A172 (cell line): ENCODE measurements around the gene ATP2A3. TPM values are rescaled to one million over a fixed set of nuclear protein-coding genes. Genes with fewer than 3 reads are reported as not detected.
"Not testable (repeated sequence)": the region's sequence is repeated elsewhere in the genome, so short reads cannot be mapped to it uniquely, and the experiment has no call there.

Experiments used
- DNase-seq: peaks from one replicate; pipeline ENCODE4 v3.0.0-alpha.2; 2015; ENCODE audit warnings: low spot score
- total RNA-seq: library from RNA; depleted of rRNA; stranded (reverse); fragments of >200 nt; shearing (Covaris generic); gene quantifications from 2 replicates; pipeline ENCODE4 v1.2.3, GENCODE V29; 2014

Gene ATP2A3
- total RNA-seq, 1 experiment from 2014 or later: 5.8 TPM

DNA sequence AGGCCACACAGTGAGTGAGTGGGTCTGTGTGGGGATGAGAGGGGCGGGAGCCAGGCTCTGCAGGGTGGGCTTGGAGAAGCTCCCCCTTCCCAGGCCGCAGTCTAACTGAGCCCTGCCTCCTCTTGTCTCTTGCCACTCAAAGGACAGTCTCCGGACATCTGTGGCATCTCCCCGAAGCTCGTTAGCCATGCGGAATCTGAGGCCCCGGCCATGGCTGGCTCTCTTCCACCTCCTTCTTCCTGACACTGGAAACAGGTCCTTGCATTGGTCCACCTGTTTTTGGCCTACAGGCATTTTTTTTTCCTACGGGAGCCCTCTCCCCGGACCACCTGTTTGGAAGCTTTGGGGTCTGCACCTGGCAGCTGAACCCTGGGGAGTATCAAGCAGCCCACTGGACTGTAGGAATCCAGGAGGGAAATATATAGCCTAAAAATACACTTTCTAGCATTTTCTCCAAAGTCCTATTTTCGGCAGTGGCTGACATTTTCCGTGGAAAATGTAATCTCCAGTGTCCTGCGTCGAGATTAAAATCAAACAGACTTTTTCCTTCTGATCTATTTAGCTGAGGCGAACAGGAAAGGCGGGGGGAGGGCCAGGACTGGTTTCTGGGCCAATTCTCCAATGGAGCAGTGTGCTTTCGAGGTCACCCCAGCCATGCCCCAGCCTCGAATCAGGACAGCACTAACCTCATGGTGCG lies 9.1 kb downstream of the ATP2A3 start:
- no peak for DNase-seq

DNA sequence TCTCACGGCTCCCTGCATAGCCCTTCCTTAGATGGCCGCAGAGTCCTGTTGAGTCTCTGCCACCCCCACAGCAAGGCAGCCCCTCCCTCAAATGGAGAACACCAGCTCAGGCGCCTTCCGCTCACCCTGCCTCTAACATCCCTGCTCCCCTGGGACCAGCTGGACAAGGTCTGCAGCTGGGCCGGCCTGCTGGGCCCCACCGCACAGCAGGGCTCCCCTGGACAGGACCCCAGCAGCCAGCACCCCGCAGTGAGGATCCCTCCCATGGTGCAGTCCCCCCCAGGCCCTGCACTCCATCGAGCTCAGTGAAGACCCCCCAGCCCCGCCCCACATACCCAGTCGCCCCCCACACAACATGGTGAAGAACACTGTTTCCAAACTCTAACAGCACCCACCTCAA lies 10.2 kb downstream of the ATP2A3 start:
- DNase-seq: no peak

DNA sequence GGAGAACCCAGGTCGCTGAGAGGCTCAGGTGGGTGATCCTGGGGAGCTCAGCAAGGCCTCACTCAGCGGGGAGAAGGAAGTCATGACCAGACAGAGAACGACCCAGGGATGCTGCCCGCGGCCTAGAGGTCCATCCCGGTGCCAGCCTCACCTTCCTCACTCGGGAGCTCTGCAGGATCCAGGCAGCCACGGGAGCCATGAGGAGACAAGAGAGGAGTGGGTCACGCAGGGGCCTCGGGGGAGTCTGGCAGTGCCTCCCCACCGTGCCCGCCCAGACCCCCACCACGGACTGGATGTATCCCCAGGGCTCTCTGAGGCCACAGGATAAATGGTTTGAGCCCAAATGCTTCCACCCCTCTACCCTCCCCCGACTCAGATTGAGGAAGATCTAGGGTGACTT lies 10.7 kb downstream of the ATP2A3 start:
- no peak for DNase-seq

DNA sequence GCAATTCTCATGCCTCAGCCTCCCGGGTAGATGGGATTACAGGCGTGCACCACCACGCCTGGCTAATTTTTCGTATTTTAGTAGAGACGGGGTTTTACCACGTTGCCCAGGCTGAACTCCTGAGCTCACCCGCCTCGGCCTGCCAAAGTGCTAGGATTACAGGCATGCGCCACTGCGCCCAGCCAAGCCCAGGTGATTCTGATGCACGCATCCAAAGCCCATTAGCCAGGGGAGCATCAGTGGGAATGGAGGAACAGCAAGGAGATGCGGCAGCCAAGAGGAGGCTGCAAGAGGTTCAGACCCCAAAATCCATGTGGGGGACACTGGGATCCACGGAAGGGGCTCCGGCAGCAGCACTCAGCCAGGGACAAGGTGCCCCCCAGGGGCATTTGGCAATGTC lies 12.1 kb downstream of the ATP2A3 start:
- no peak for DNase-seq

DNA sequence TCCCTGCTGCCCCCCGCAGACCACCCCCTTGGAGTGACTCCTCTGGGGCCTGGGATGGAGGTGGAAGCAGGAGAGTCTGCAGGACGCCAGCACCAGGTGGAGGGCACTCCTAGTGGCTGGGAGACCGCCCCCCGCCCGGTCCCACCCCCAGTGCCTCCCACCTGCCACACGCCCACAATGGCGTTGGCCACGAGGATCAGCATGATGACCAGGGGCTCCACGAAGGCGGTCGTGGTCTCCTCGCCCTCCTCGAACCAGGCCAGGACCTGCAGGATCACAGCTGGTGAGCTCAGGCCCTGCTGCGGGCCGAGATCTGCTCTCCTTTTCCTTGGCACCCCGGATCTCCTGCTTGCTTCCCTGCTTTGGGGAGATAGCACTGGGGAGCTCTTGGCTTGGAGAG lies 12.8 kb downstream of the ATP2A3 start:
- no peak for DNase-seq

DNA sequence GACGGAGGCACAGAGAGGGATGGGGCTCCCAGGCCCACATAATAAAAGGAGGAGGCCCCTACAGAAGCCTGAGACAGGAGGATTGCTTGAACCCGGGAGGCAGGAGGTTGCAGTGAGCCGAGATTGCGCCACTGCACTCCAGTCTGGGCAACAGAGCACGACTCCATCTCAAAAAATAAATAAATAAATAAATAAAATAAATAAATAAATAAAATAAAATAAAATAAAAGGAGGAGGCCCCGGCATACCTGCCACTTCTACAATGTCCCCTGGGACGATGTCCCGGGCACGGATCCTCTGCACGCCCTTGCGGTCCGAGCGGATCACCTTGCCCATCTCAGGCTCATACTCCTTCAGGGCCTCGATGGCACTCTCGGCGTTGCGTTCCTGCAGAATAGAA lies 13.2 kb downstream of the ATP2A3 start:
- DNase-seq: no peak

DNA sequence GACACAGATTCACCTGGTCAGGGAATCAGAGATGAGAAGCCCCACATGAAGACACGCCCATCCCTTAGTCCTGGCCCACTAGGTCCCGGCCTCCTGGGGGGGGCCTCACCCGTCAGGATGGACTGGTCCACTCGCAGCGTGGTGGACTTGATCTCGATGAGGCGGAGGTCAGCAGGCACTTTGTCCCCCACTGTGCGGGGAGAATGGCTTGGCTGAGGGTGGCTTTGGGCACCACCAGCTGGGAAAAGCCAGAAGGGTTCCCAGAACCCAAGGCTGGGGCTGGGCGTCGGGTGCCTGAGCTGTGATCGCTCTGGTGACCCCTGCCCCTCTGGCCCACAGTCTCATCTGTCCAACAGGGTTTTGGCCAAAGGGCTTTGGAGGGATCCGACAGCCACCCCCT lies 13.7 kb downstream of the ATP2A3 start:
- no peak for DNase-seq

DNA sequence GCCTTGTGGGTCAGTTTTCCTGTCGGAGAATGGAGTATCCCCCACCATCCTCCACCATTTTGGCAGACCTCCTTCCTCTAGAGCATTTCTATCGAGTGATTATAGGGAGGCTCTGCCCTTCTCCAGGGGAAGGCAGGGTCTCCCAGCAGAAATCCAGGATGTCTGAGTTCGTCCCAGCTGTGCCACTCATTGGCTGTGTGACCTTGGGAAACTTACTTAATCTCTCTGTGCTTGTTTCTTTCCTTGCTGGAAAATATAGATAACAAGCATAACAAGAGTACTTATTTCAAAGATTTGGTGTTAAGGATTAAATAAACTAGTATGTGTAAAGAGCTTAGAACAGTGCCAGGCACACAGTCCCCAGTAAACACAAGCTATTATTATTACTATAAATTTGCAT lies 14.8 kb downstream of the ATP2A3 start:
- DNase-seq: no peak

DNA sequence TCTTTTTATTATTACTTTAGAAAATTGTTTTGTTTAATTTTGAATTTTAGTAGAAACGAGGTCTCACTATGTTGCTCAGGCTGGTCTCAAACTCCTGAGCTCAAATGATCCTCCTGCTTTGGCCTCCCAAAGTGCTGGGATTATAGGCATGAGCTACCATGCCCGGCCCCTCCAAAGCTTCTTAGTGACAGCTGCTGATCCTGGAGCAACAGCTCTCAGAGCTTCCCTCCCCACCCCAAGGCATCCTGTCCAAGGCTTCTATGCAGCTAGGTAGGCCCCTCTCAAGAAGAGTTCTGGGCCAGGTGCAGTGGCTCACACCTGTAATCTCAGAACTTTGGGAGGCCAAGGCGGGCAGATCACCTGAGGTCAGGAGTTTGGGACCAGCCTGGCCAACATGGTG lies 15.7 kb downstream of the ATP2A3 start:
- DNase-seq: not testable (repeated sequence)

DNA sequence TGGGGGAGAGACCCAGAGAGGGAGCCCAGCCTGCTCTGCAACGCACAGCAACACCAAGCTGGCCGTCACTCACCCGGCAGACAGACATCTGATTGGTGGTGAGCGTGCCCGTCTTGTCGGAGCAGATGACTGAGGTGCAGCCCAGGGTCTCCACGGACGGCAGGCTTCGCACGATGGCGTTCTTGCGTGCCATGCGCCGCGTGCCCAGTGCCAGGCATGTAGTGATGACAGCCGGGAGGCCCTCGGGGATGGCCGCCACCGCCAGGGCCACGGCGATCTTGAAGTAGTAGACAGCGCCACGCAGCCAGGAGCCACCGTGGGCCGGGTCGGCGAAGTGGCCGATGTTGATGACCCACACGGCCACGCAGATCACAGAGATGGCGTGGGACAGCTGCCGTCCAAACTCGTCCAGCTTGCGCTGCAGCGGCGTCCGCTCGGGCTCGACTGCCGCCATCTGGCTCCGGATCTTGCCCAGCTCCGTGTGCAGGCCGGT lies 16.9 kb downstream of the ATP2A3 start:
- no peak for DNase-seq

DNA sequence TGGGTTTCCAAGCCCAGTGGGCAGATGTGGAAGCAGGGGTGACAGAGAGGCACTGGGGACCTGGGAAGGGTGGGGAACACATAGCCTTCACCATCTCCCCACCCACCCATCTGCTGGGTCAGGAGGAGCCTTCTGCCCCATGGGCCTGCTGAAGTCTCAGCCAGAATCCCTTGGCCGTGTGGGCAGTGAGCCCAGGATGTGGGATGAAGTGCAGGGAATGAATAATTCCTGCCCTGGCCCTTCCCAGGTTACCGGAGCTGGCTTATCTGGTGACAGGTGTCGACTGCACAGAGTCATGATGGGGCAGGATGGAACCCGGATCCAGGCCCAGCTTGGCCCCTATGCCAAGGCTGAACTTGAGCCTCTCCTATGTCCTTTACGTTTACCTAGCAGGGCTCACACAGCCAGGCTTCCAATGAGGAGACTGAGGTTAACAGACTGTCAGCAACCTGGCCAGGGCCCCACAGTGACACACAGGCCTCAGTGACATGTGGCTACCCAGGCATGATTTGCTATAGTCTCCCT lies 17.5 kb downstream of the ATP2A3 start:
- DNase-seq: no peak

DNA sequence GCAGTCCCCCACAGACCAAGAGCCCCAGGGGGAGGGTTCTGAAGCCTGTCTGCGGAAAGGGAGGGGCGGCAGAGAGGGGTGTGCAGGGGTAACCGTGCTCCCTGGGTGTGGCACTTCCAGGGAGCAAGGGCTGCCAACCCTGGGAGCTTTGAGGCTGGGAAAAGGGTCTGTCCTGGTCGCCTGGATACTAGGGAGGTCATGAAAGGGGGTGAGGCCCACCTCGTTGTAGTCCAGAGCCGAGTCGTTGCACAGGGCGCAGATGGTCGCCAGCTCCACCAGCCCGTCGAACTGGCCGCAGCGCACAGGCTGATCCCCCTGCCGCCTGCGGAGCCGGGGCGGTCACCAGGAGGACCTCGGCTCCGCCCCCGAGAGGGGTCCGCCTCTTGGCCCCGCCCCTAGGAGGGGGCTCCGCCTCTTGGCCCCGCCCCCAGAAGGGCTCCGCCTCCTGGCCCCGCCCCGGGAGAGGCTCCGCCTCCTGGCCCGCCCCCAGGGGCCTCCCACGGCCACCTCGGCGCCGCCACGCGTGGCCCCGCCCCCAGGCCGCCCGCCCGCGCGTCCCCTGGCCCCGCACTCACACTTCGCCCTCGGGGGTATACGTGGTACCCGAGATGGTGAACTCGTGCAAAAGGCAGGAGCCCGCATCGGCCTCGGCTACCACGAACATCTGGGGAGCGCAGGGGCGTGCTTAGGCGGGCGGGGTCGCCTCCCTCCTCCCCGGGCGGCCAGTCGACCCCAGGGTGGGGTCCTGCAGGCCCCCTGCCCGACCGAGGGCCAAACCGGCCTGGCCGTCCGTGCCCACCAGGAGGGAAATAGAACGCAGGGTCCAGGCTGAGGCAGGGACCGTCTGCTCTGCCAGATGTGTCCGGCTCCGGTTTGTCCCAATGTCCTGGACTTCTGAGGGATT lies 19.5 kb downstream of the ATP2A3 start:
- DNase-seq: no peak

DNA sequence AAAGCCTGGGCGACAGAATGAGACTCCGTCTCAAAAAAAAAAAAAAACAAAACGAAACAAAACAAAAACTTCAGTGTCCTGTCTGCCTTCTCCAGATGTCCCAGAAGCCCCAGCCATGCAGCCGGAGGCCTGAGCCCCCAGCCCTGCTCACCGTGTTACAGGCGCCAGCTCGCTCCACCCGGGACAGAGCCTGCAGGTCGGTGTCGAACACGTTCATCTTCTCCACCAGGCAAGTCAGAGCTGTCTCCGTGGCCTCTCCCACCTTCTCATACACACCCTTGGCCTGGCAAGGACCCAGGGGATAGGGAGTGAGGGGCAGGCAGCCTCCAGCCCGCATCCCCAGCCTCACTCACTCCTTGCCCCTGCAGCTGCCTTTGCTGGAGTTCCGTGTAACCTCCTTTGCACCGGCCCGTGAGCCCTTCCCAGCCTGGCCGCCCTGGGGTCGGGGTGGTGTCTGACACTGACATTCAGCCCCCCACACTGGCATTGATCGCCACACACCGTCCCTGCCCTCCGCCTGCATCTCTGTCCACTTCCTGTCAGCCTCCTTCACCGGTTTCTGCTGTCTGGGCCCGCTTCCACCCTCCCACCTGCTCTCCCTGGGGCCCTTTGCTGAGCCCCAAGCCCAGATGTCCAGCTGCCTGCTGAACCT lies 20.9 kb downstream of the ATP2A3 start:
- no peak for DNase-seq

DNA sequence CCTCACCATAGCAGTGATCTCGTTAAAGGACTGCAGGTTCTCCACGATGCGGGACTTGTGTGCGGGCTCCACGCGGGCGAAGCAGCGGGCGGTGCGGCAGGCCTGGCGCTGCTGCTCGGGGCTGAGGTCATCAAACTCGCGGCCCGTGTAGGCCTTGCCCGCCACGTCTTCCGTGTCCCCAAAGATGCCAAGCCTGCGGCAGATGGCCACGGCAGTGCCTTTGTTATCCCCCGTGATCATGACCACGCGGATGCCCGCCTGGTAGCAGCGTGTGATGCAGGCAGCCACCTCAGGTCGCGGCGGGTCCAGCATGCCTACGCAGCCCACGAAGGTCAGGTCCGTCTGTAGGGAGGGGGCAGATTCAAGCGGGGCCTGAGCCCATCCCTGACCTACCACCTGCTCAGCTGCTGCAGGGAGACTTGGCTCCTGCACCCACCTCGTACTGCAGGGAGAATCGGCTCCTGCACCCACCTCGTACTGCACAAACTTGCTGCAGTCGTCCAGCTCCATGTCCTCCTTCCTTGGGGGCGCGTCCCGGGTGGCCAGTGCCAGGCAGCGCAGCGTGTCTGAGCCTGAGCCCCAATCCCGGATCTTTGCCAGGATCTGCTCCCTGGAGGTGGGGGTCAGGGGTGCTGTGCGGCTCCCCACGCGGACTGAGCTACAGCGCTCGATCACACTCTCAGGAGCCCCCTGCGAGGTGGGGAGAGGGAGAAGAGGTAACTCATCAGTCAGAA lies 23.1 kb downstream of the ATP2A3 start:
- DNase-seq: no peak

DNA sequence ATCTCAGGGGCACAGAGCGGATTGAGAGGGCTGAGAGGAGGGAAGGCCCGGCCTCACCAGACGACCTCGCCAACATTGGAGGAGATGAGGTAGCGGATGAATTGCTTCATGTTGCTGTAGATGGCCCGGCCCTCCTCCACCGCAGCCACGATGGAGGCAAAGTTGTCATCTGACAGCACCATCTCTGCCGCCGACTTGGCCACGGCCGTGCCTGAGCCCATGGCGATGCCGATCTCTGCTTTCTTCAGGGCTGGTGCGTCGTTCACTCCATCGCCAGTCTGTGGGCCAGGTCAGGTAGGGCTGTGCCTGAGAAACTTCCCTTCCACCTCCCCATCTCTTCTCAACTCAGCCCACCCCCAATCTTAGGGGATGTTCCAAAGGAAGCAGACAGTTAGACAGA lies 26.9 kb downstream of the ATP2A3 start:
- DNase-seq: no peak

DNA sequence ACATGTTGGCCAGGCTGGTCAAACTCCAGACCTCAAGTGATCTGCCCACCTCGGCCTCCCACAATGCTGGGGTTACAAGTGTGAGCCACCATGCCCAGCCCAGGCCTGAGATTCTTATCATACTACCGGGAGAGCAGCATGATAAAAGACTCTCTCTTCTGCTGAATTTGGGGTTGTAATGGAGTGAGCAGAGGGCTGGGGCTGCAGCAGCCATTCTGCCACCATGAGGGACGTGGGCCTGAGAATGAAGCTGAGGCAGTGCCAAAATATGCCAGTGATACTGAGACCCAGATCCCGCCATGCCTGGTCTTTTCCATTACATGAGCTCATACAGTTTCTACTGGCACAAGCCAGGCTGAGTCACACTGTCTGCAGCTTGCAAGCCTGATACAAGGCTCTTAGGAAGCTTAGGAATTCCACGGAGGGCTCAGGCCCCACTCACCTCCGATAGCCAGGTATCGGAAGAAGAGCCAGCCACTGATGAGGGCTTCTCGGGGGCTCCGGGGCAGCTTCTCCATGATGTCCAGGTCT lies 28.3 kb downstream of the ATP2A3 start:
- peak; percentile 55 for DNase-seq

DNA sequence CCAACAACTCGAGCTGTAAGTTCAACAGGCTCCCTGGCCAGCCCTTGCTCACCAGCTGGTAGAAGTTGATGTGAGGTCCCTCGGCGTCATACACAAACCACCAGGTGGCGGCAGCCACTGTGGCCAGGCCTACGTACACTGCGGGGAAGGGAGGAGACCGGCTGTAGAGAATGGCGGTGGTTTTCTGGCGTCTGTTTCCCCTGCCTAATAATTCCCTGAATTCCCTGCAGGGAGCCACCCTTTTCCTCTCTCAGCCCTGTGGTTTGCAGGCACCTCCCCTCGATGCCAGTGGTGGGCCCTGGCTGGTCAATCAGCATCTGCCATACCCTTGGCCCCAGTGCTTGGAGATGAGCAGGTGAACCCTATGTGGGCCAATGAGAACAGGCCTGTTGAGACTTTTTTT lies 29.1 kb downstream of the ATP2A3 start:
- DNase-seq: peak; percentile 58

DNA sequence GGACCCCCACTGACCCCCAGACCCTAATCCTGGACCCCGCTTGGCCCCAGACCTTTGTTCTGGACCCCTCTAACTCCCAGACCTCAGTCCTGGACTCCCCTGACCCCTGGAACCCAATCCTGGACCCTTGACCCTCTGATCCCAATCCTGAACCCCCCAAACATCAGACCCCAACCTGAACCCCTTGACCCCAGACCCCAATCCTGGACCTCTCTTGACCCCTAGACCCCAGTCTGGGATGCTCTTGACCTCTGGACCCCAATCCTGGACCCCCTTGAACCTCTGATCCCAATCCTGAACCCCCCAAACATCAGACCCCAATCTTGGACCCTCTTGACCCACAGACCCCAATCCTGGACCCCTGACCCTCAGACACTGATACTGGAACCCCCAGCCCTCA lies 34.5 kb downstream of the ATP2A3 start:
- no peak for DNase-seq

DNA sequence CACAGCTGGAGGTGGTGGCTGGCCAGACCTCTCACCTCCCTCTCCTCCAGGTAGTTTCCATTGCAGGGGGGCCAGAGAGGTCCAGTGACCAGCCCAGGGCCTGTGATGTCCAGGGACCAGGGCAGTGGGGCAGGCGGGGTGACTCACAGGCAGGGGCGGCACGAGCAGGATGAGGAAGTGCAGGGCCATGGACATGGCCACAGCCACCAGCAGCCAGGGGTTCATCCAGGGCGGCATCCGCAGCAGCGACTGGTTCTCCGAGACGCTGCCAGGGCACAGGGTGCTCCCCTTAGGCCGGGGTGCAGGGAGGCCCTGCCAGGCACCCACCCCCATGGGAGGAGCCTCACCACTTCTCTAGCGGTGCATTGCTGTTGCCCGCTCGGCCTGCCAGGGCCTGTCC lies 35.1 kb downstream of the ATP2A3 start:
- DNase-seq: no peak

DNA sequence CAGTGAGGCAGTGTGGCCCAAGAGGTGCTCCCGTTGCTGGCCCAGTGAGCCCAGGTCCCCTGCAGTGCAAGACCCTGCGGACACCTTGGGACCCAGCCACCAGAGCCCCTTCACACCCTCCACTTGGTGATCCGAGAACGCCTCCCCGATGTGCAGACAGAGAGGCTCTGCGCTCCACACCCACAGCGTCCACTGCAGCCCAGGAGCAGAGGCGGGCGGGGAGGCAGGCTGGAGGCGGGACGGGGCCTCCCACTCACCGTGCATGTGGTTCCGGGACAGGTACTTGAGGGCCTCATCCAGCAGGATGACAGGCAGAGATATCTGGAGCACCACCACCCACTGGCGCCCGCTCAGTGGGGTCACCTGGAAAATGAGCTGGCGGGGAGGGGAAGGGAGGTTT lies 35.8 kb downstream of the ATP2A3 start:
- DNase-seq: no peak

DNA sequence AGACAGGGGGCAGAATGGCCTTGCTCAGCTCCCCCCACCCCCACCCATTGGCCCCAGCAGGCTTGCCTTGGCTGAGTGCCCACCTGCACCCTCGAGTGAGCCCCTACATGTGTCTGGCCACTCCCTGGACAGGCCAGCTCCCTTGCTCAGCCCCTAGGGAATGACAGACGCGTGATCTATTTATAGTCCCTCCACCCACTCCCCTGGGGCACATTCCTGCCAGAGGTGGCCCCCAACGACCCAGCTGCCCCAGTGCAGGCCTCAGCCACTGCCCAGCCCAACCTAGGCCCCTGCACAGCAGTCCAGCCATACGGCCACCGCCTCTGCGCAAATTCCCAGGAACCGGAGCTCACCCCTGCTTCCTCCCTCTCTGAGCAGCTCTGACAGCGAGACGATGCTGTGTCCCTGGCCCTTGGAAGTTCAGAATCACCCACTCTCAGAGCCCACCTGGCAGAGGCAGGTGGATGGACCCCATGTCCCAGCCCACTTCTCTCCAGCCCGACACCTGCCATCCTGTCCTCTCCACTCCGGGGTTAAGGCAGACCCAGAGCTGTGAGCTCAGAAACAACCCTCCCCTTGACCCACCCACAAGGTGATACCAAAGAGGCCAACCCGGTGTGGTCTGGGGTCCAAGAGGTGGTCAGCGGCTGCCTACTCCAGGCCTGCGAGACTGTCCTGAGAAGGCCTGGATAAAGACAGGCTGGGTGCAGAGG lies 36.5 kb downstream of the ATP2A3 start:
- DNase-seq: no peak
